ENCODE measurements around the gene RALGAPB. TPM values are rescaled to one million over a fixed set of nuclear protein-coding genes. Genes with fewer than 3 reads are reported as not detected.

The RALGAPB gene
- total RNA-seq, 4 donors from 2014 or later: 34.4 to 86.7 (median 44.2) TPM

- Histone ChIP-seq H3K4me1 (peaks cover 7% of the 10 kb centered on the region), H3K27me3 (no peaks in the 10 kb centered on the region), H3K36me3 (no peaks in the 10 kb centered on the region), H3K27ac (no peak overlapping the region), H3K9me3 (no peaks in the 10 kb centered on the region), H3K4me3 (no peak overlapping the region)
- WGBS: 66% methylated on average over 4 of the region's 4 CpGs
- TF ChIP-seq POLR2AphosphoS5 (IDR thresholded peaks at IDR 0.05) (no peak), POLR2A (IDR thresholded peaks at IDR 0.05) (no peak), CTCF (IDR thresholded peaks at IDR 0.05) (no peak), EP300 (IDR thresholded peaks at IDR 0.05) (no peak)
- no peak for DNase-seq (ENCODE audit: low spot score in 2 of 2)
Measured at GRCh38 chr20:38581830-38582358, 109.3 kb downstream of the RALGAPB start.

GRCh38 chr20:38583306-38583705, 110.7 kb downstream of the RALGAPB start:
- Histone ChIP-seq H3K9me3 (no peaks in the 10 kb centered on the region), H3K27ac (no peak overlapping the region), H3K27me3 (peaks cover 3% of the 10 kb centered on the region), H3K36me3 (no peaks in the 10 kb centered on the region), H3K4me3 (no peak overlapping the region), H3K4me1 (peaks cover 7% of the 10 kb centered on the region)
- 79% methylated on average over 4 of the region's 4 CpGs for WGBS
- DNase-seq (ENCODE audit: low spot score in 2 of 2): no peak
- TF ChIP-seq CTCF (IDR thresholded peaks at IDR 0.05) (no peak), POLR2A (IDR thresholded peaks at IDR 0.05) (no peak), POLR2AphosphoS5 (IDR thresholded peaks at IDR 0.05) (no peak), EP300 (IDR thresholded peaks at IDR 0.05) (no peak)

- no peaks in the 10 kb centered on the region for H3K9me3 ChIP-seq
- H3K4me1 ChIP-seq: peaks cover 7% of the 10 kb centered on the region
- DNase-seq (ENCODE audit: low spot score in 2 of 2): no peak
- no peaks in the 10 kb centered on the region for H3K36me3 ChIP-seq
- 49% methylated on average over 7 of the region's 7 CpGs for WGBS
- no peak overlapping the region for H3K27ac ChIP-seq
- H3K4me3 ChIP-seq: no peak overlapping the region
- H3K27me3 ChIP-seq: peaks cover 3% of the 10 kb centered on the region
- TF ChIP-seq POLR2AphosphoS5 (IDR thresholded peaks at IDR 0.05): no peak
- no peak for TF ChIP-seq POLR2A (IDR thresholded peaks at IDR 0.05)
- no peak for TF ChIP-seq EP300 (IDR thresholded peaks at IDR 0.05)
- no peak for TF ChIP-seq CTCF (IDR thresholded peaks at IDR 0.05)
Measured at GRCh38 chr20:38584099-38584763, 111.6 kb downstream of the RALGAPB start.

- no peak for TF ChIP-seq EP300 (IDR thresholded peaks at IDR 0.05)
- TF ChIP-seq CTCF (IDR thresholded peaks at IDR 0.05): no peak
- TF ChIP-seq POLR2AphosphoS5 (IDR thresholded peaks at IDR 0.05): no peak
- TF ChIP-seq POLR2A (IDR thresholded peaks at IDR 0.05): no peak
- WGBS: 88% methylated on average over 9 of the region's 10 CpGs
- no peaks in the 10 kb centered on the region for H3K9me3 ChIP-seq
- H3K4me3 ChIP-seq: no peak overlapping the region
- no peak for DNase-seq (ENCODE audit: low spot score in 2 of 2)
- no peaks in the 10 kb centered on the region for H3K36me3 ChIP-seq
- H3K27ac ChIP-seq: no peak overlapping the region
- peaks cover 3% of the 10 kb centered on the region for H3K27me3 ChIP-seq
- H3K4me1 ChIP-seq: peaks cover 4% of the 10 kb centered on the region
Measured at GRCh38 chr20:38585404-38586180, 112.9 kb downstream of the RALGAPB start.

- Histone ChIP-seq H3K9me3 (no peaks in the 10 kb centered on the region), H3K27me3 (peaks cover 3% of the 10 kb centered on the region), H3K4me1 (peaks cover 1% of the 10 kb centered on the region), H3K27ac (no peak overlapping the region), H3K36me3 (no peaks in the 10 kb centered on the region), H3K4me3 (no peak overlapping the region)
- no peak for TF ChIP-seq CTCF (IDR thresholded peaks at IDR 0.05)
- TF ChIP-seq EP300 (IDR thresholded peaks at IDR 0.05): no peak
- TF ChIP-seq POLR2AphosphoS5 (IDR thresholded peaks at IDR 0.05): no peak
- no peak for TF ChIP-seq POLR2A (IDR thresholded peaks at IDR 0.05)
- WGBS: 79% methylated on average over 3 of the region's 3 CpGs
- DNase-seq (ENCODE audit: low spot score in 2 of 2): no peak
Measured at GRCh38 chr20:38586181-38586525, 113.5 kb downstream of the RALGAPB start.

Measured in suprapubic skin (tissue), 4 donors.